IPS-18a (cell line): ENCODE results near the gene CTDP1.
"Not testable (repeated sequence)": the region's sequence is repeated elsewhere in the genome, so short reads cannot be mapped to it uniquely, and the experiment has no call there.

Source experiments
- H3K27ac ChIP-seq: one replicate; pipeline ENCODE4 v1.5.1; 2013; ENCODE audit warnings: low read length
- H3K27me3 ChIP-seq: one replicate; pipeline ENCODE4 v1.6.1; 2013; ENCODE audit warnings: mild to moderate bottlenecking, low read length; ENCODE audit not compliant: control insufficient read depth, insufficient read depth
- H3K36me3 ChIP-seq: one replicate; pipeline ENCODE4 v1.6.1; 2013; ENCODE audit warnings: low read depth, low read length; ENCODE audit not compliant: control insufficient read depth
- H3K4me1 ChIP-seq: one replicate; pipeline ENCODE4 v1.6.1; 2013; ENCODE audit warnings: low read depth, low read length; ENCODE audit not compliant: control insufficient read depth
- H3K4me3 ChIP-seq: one replicate; pipeline ENCODE4 v1.5.1; 2013; ENCODE audit warnings: low read length
- H3K9ac ChIP-seq: one replicate; pipeline ENCODE4 v1.6.1; 2013; ENCODE audit warnings: mild to moderate bottlenecking, low read length, moderate library complexity
- H3K9me3 ChIP-seq: one replicate; pipeline ENCODE4 v1.6.1; 2013; ENCODE audit warnings: low read depth, low read length; ENCODE audit not compliant: control insufficient read depth

CTDP1 gene

GRCh38 chr18:79733986-79734770 lies 54.6 kb downstream of the CTDP1 start:
- H3K36me3 ChIP-seq, result peaks cover 36% of the 10 kb centered on the region
- H3K4me3 ChIP-seq, result no peak overlapping the region
- no peak overlapping the region for H3K9ac ChIP-seq
- no peaks in the 10 kb centered on the region for H3K27me3 ChIP-seq
- H3K4me1 ChIP-seq, result no peaks in the 10 kb centered on the region
- no peak overlapping the region for H3K27ac ChIP-seq
- H3K9me3 ChIP-seq, result peaks cover 4% of the 10 kb centered on the region

GRCh38 chr18:79735071-79735980 lies 55.7 kb downstream of the CTDP1 start:
- Histone ChIP-seq H3K27ac (no peak overlapping the region), H3K27me3 (no peaks in the 10 kb centered on the region), H3K4me1 (no peaks in the 10 kb centered on the region), H3K9me3 (peaks cover 4% of the 10 kb centered on the region), H3K9ac (no peak overlapping the region), H3K36me3 (peaks cover 32% of the 10 kb centered on the region), H3K4me3 (no peak overlapping the region)

DNA sequence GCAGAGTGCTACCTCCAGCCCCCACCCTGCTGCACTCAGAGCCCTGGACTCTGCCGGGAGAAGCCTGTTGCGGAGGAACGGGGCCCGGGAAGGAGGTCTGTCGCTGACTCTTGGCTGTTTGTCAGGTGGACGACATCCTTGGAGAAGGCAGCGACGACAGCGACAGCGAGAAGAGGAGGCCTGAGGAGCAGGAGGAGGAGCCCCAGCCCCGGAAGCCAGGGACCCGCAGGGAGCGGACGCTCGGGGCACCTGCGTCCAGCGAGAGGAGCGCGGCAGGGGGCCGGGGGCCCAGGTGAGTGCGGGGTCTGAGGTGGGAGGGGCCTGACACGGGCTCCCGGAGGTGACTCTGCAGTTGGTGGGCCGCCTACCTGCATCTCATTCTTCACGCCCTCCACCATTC lies 56.6 kb downstream of the CTDP1 start:
- Histone ChIP-seq H3K27ac (no peak overlapping the region), H3K9ac (no peak overlapping the region), H3K27me3 (no peaks in the 10 kb centered on the region), H3K4me1 (no peaks in the 10 kb centered on the region), H3K4me3 (no peak overlapping the region), H3K36me3 (peaks cover 30% of the 10 kb centered on the region), H3K9me3 (peaks cover 4% of the 10 kb centered on the region)

DNA sequence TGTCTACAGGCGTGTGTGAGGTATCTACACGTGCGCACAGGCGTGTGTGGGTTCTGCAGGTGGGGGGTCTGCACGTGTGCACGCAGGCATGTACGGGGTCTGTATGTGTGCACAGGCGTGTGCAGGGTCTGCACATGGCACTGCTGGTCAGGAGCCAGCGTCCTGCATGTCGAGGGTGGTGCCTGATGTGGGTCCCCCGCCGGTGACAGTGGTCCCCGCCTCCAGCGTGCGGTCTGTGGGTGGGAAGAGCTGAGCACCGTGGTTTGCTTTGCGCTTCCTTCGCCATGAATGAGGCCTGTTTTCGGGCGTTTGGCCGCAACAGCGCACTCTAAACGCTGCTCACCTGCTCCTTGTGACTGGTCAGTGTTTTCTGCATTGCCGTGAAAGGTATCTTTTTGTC lies 57.2 kb downstream of the CTDP1 start:
- no peak overlapping the region for H3K4me3 ChIP-seq
- no peaks in the 10 kb centered on the region for H3K27me3 ChIP-seq
- H3K27ac ChIP-seq, result no peak overlapping the region
- no peak overlapping the region for H3K9ac ChIP-seq
- peaks cover 28% of the 10 kb centered on the region for H3K36me3 ChIP-seq
- H3K9me3 ChIP-seq, result peaks cover 3% of the 10 kb centered on the region
- no peaks in the 10 kb centered on the region for H3K4me1 ChIP-seq

GRCh38 chr18:79737426-79737825 lies 57.8 kb downstream of the CTDP1 start:
- Histone ChIP-seq H3K4me3 (no peak overlapping the region), H3K9me3 (no peaks in the 10 kb centered on the region), H3K9ac (no peak overlapping the region), H3K4me1 (no peaks in the 10 kb centered on the region), H3K27me3 (no peaks in the 10 kb centered on the region), H3K27ac (no peak overlapping the region), H3K36me3 (peaks cover 22% of the 10 kb centered on the region)

DNA sequence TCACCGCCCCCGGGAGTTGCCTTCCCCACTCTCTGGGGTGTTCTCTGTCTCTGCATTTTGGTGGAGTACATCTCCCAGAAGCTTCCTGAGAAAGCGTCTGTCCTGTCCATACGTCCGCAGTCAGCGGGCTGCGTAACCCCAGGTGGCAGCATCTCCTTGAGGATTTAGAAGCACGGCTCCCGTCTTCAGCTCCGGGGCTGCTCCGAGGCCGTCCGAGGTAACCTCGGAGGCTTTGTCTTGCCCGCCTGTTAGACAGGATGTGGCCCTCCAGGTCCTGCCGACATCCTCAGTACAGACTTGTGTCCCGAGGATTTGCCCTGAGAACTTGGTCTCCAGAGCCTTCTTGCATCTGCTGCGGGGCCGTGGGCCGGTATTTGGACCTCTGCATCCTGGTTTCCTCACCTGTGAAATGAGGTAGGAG lies 58.4 kb downstream of the CTDP1 start:
- Histone ChIP-seq H3K27me3 (no peaks in the 10 kb centered on the region), H3K36me3 (peaks cover 19% of the 10 kb centered on the region), H3K4me1 (no peaks in the 10 kb centered on the region), H3K27ac (no peak overlapping the region), H3K9ac (no peak overlapping the region), H3K9me3 (no peaks in the 10 kb centered on the region), H3K4me3 (no peak overlapping the region)

DNA sequence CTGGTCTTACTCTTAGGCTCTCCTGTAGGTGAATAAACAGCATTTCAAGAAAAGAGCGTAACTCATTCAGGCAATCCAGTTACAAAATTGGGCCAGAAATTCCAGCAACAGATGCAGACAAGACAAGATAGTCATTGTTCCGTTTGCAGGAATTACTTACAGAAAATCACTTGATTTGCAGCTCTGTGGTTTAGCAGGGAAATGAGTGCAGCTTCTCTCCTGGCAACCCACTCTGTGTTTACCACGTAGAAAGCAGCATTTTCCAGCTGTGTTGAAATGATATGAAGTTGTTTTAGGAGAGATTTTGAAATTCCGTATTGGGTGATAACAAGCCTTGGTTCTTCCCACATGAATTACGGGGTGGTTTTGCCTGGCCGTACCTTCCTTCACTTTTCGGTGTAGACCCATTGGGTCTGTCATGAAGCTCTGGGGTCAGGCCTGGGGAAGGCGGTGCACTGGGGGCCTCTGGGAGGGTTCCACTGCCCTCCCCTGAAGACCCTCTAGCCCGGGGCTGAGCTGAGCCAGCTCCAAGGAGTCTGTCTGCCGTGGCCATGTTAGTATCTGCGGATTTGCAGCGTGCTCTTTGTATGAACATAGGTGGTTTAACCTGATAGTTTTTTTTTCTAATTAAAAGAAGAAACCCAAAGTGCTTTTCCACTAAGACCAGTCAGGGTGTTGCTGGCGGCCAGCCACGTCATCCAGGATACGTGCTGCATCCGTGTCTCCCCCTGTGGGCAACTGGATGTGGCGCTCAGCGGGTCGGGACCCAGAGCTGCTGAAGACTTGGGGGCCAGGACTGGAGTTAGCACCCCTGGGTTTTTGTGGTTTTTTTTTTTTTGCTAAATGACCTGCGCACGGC lies 59.2 kb downstream of the CTDP1 start:
- Histone ChIP-seq H3K36me3 (peaks cover 19% of the 10 kb centered on the region), H3K4me3 (no peak overlapping the region), H3K27ac (no peak overlapping the region), H3K27me3 (no peaks in the 10 kb centered on the region), H3K4me1 (no peaks in the 10 kb centered on the region), H3K9ac (no peak overlapping the region), H3K9me3 (no peaks in the 10 kb centered on the region)

DNA sequence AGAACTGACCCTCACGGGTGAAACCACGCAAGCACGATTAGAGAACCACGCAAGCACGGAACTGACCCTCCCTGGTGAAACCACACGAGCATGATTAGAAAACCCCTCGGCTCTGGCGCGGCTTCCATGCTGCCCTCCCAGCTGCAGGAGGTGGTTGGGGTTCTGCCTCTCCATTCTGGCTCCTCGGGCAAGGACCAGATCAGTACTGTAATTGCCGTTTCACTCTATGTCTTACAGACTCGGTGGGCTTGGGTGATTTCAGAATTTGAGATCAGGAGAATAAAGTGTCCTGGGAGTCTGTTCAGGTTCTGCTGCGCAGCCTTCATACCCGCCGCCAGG lies 59.8 kb downstream of the CTDP1 start:
- H3K4me1 ChIP-seq, result no peaks in the 10 kb centered on the region
- H3K9ac ChIP-seq, result no peak overlapping the region
- H3K36me3 ChIP-seq, result peaks cover 19% of the 10 kb centered on the region
- no peak overlapping the region for H3K4me3 ChIP-seq
- no peaks in the 10 kb centered on the region for H3K9me3 ChIP-seq
- no peaks in the 10 kb centered on the region for H3K27me3 ChIP-seq
- H3K27ac ChIP-seq, result no peak overlapping the region

- H3K4me1 ChIP-seq, H3K27me3 ChIP-seq, H3K4me3 ChIP-seq, H3K9ac ChIP-seq, H3K27ac ChIP-seq, H3K9me3 ChIP-seq: not testable (repeated sequence)
- peaks cover 14% of the 10 kb centered on the region for H3K36me3 ChIP-seq
Measured at GRCh38 chr18:79740047-79740446, 60.4 kb downstream of the CTDP1 start.

DNA sequence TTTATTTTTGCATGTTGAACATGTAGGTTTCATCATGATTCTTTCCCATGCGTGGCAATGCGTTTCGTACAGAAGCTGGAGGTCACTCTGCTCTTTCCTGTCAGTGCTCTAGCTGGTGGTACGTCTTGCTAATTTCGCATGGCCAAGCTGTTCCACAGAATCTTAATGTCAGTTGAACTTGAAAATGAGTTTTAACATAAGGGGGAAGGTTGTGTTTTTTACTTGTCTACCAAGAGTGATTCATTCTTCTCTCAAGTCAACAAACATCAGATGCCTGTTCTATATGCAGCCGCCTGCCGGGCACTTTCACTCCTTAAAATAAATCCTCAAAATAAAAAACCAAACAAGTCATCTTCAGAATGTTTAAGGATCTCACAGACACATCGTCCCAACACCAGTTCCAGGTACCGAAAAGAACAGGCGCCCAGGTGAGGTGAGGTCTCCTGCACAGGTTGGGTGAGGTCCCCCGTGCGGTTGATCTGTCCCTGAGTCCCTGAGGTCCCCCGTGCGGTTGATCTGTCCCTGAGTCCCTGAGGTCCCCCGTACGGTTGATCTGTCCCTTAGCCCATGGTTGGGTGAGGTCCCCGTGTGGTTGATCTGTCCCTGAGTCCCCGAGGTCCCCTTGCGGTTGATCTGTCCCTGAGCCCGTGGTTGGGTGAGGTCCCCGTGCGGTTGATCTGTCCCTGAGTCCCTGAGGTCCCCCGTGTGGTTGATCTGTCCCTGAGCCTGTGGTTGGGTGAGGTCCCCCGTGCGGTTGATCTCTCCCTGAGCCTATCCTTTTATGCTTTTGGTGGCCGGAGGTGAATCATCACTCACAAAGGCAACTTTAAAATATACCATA lies 61.1 kb downstream of the CTDP1 start:
- H3K36me3 ChIP-seq, result peaks cover 12% of the 10 kb centered on the region

GRCh38 chr18:79741362-79741700 lies 61.7 kb downstream of the CTDP1 start:
- no peaks in the 10 kb centered on the region for H3K9me3 ChIP-seq
- H3K36me3 ChIP-seq, result peaks cover 9% of the 10 kb centered on the region
- H3K27me3 ChIP-seq, result no peaks in the 10 kb centered on the region

More for the DNA sequence above, 61.1 kb downstream of the CTDP1 start:
- H3K27ac ChIP-seq, result no peak overlapping the region
- H3K4me1 ChIP-seq, result no peaks in the 10 kb centered on the region
- H3K27me3 ChIP-seq, result no peaks in the 10 kb centered on the region
- no peaks in the 10 kb centered on the region for H3K9me3 ChIP-seq
- no peak overlapping the region for H3K4me3 ChIP-seq
- no peak overlapping the region for H3K9ac ChIP-seq

More at GRCh38 chr18:79741362-79741700, 61.7 kb downstream of the CTDP1 start:
- no peak overlapping the region for H3K27ac ChIP-seq
- H3K4me3 ChIP-seq, result no peak overlapping the region
- no peaks in the 10 kb centered on the region for H3K4me1 ChIP-seq
- no peak overlapping the region for H3K9ac ChIP-seq
